ES-I3 (cell line): ENCODE measurements around the gene PER1.

Source experiments
- H3K36me3 ChIP-seq: 2 replicates; pipeline ENCODE4 v1.6.1; 2013; ENCODE audit warnings: mild to moderate bottlenecking, low read length, control low read depth, moderate library complexity; ENCODE audit not compliant: insufficient read depth
- H3K4me1 ChIP-seq: 2 replicates; pipeline ENCODE4 v1.6.1; 2013; ENCODE audit warnings: mild to moderate bottlenecking, control low read depth, low read length; ENCODE audit not compliant: insufficient read depth
- H3K9ac ChIP-seq: 2 replicates; pipeline ENCODE4 v1.6.1; 2013; ENCODE audit warnings: low read depth, mild to moderate bottlenecking, low read length, moderate library complexity
- H3K9me3 ChIP-seq: 2 replicates; pipeline ENCODE4 v1.6.1; 2013; ENCODE audit warnings: mild to moderate bottlenecking, low read length, moderate library complexity; ENCODE audit not compliant: control insufficient read depth, insufficient read depth

The PER1 gene

DNA sequence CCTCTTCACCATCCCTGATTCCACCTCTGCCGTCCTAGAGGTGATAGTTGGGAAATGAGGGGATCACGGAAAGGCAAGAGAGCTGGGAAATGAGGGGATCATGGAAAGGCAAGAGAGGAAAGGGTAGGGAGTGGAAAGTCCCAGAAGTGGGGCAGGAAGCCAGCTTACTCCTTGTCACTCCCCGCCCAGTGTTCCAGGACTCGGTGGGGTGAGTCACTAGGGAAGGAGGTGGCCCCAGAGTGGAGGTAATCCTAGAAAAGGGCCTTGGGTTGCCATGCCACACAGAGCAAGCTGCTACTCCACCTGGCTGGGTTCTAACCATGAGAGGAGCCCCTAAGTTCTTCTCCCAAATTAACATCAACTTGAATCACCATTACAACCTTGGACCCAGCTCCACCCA, 48.7 kb downstream of the PER1 start:
- no peaks in the 10 kb centered on the region for H3K9me3 ChIP-seq
- H3K9ac ChIP-seq = no peak overlapping the region
- H3K36me3 ChIP-seq = no peaks in the 10 kb centered on the region
- no peaks in the 10 kb centered on the region for H3K4me1 ChIP-seq

DNA sequence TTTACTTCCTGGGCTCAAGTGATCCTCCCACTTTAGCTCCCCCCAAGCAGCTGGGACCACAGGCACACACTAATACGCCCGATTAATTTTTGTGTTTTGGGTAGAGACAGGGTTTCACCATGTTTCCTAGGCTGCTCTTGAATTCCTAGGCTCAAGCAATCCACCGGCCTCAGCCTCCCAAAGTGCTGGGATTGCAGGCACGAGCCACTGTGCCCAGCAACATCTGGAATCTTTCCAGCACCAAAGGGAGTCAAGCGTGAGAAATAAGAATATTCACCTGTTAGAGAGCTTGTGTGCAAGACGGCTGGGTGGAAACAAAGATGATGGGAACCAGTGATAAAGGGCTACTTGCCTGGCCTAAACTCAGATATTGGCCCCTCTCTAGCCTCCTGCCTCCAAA, 50.5 kb downstream of the PER1 start:
- no peaks in the 10 kb centered on the region for H3K4me1 ChIP-seq
- no peak overlapping the region for H3K9ac ChIP-seq
- no peaks in the 10 kb centered on the region for H3K36me3 ChIP-seq
- no peaks in the 10 kb centered on the region for H3K9me3 ChIP-seq

DNA sequence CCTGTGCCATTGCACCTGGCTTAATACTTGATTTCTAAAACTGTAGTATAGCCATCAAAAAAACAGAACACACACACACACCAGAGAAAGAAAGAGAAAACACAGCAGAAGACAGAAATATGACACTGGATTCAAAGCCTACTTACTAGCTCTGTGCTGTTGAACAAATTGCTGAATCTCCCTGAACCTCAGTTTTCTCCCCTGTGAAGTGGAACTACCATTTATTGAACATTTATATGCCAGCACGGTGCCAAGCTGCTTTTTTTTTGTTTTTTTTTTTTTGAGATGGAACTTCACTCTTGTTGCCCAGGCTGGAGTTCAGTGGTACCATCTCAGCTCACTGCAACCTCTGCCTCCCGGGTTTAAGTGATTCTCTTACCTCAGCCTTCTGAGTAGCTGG, 51.4 kb downstream of the PER1 start:
- no peaks in the 10 kb centered on the region for H3K36me3 ChIP-seq
- no peak overlapping the region for H3K9ac ChIP-seq

DNA sequence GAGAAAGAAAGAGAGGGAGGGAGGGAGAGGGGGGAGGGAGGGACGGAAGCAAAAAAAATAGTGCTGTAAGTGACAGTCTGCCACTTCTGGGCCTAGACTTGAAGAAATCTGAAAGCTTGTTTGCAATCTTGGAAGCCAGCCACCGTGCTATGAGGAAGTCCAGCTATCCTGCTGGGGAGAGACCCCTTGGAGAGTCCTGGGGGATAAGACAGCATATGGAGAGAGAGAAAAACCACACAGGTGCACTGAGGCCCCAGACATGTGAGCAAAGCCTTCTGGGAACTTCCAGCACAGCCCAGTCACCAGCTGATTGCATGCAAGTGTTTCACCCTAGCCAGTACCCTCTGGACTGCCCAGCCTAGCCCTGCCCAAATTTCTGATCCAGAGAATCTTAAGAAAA, 52.1 kb downstream of the PER1 start:
- Histone ChIP-seq H3K9me3 (no peaks in the 10 kb centered on the region), H3K9ac (no peak overlapping the region), H3K36me3 (no peaks in the 10 kb centered on the region), H3K4me1 (no peaks in the 10 kb centered on the region)

More for the DNA sequence above, 51.4 kb downstream of the PER1 start:
- H3K9me3 ChIP-seq = no peaks in the 10 kb centered on the region
- H3K4me1 ChIP-seq = no peaks in the 10 kb centered on the region

DNA sequence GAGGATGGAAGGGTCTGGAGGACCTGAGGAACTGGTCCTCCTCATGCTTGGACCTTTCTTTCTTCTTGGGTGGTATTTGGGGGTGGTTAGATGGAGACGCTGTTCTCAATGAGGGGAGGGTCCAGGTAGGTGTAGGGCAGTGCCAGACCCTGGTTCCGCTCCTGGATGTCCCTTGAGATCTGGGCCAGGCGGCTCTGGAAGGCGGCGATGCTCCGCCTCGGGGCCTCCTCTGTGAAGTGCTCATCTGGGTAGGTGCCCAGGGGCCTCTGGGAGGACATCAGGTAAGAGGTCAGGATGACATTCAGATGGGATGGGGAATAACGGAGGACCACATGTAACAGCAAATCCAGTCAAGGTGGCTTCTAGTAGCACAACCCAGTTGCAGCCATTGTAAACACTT, 55.7 kb downstream of the PER1 start:
- H3K4me1 ChIP-seq = no peaks in the 10 kb centered on the region
- H3K36me3 ChIP-seq = no peaks in the 10 kb centered on the region
- H3K9ac ChIP-seq = no peak overlapping the region
- H3K9me3 ChIP-seq = no peaks in the 10 kb centered on the region

DNA sequence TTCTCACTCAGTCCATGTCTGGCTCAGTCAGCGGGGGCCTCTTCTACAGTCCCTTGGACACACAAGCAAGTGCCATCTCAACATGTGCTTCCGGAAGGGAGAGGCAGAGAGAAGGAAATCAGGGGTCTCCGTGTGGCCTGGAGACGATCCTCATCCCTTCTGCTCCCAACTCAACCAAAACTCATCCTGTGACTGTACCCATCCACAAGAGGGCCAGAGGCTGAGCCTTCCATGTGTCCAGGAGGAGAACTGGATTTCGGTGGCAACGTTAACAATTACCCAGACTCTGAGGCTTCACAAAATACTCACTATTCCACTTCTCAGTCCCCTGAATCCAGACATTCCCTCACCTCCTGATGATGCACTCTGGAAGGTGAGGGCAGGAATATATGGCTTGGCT, 56.8 kb downstream of the PER1 start:
- Histone ChIP-seq H3K9ac (no peak overlapping the region), H3K4me1 (no peaks in the 10 kb centered on the region), H3K36me3 (no peaks in the 10 kb centered on the region), H3K9me3 (no peaks in the 10 kb centered on the region)

DNA sequence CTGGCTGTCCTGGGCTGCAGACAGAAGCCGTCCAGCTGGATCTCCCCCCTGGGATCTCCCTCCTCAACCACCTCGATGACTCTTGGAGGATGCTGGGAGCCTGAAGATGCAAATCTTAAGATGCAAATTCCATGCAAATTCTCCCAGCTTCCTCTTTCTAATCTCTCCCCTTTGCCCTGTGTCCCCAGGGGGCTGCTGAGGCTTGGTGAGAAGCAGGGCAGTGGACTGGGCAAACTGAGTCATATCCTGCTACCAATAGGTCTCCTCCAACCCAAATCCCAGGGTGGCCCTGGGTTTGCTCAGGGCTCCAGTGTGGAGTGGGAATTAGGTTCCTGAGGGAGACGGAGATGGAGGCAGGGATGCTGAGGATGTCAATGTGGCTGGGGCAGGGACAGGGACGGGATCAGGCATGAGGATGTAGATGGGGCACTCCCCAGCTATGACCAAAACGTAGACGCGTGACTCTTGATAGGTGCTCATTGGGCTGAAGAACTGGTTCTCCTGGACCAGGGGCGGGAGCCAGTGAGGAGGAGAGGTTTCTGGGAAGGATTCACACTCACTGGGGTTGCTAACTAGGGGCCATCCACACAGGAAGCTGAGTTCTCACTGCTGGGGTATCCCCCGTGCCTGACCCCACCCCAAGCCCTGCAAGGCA, 61.0 kb downstream of the PER1 start:
- Histone ChIP-seq H3K9ac (no peak overlapping the region; the same call in 1 of the 2 replicates), H3K36me3 (no peaks in the 10 kb centered on the region), H3K4me1 (no peaks in the 10 kb centered on the region), H3K9me3 (no peaks in the 10 kb centered on the region)
